Stimulated activated CD4-positive, alpha-beta T cell treated with anti-CD3 and anti-CD28 coated beads, Interleukin-4, amount 100 ng/mL, for 1 hour (primary cell): ENCODE data around the gene NCOA6.
"Not testable (repeated sequence)": the region's sequence is repeated elsewhere in the genome, so short reads cannot be mapped to it uniquely, and the experiment has no call there.

Experiments used
- DNase-seq: peaks from one replicate; pipeline ENCODE4 v3.0.0-alpha.2; 2020

NCOA6 gene

GRCh38 chr20:34717230-34718095 lies 108.0 kb downstream of the NCOA6 start:
- DNase-seq = no peak

GRCh38 chr20:34716921-34717229 lies 108.6 kb downstream of the NCOA6 start:
- DNase-seq = no peak

GRCh38 chr20:34715384-34715783 lies 110.1 kb downstream of the NCOA6 start:
- no peak for DNase-seq

GRCh38 chr20:34713944-34714515 lies 111.4 kb downstream of the NCOA6 start:
- DNase-seq = not testable (repeated sequence)

- no peak for DNase-seq
These were observed 112.1 kb downstream of the NCOA6 start for GRCh38 chr20:34713194-34713943.

GRCh38 chr20:34712525-34713192 lies 112.8 kb downstream of the NCOA6 start:
- no peak for DNase-seq

GRCh38 chr20:34711813-34712430 lies 113.5 kb downstream of the NCOA6 start:
- DNase-seq = no peak

GRCh38 chr20:34710861-34711574 lies 114.4 kb downstream of the NCOA6 start:
- DNase-seq = no peak

- DNase-seq = no peak
These were observed 114.9 kb downstream of the NCOA6 start for GRCh38 chr20:34710568-34710839.

GRCh38 chr20:34709831-34710567 lies 115.5 kb downstream of the NCOA6 start:
- peak; percentile 66 for DNase-seq

GRCh38 chr20:34709044-34709830 lies 116.2 kb downstream of the NCOA6 start:
- peak; percentile 79 for DNase-seq

GRCh38 chr20:34708621-34709043 lies 116.8 kb downstream of the NCOA6 start:
- DNase-seq = peak; percentile 56

- DNase-seq = no peak
These were observed 118.3 kb downstream of the NCOA6 start for GRCh38 chr20:34706912-34707784.

GRCh38 chr20:34706302-34706875 lies 119.1 kb downstream of the NCOA6 start:
- DNase-seq = no peak

- no peak for DNase-seq
These were observed 119.8 kb downstream of the NCOA6 start for GRCh38 chr20:34705397-34706301.

GRCh38 chr20:34705008-34705396 lies 120.4 kb downstream of the NCOA6 start:
- DNase-seq = no peak

GRCh38 chr20:34704177-34705007 lies 121.1 kb downstream of the NCOA6 start, which contains the start of gene TP53INP2:
TP53INP2 (plus strand) TSS chr20:34704344; CDS start chr20:34708740, 4,396 bp downstream.
- peak; percentile 76 for DNase-seq
